B cell (primary cell): ENCODE results near the gene NBL1. TPM values are rescaled to one million over a fixed set of nuclear protein-coding genes. Genes with fewer than 3 reads are reported as not detected.
"Not testable (repeated sequence)": the region's sequence is repeated elsewhere in the genome, so short reads cannot be mapped to it uniquely, and the experiment has no call there.

Source experiments
- ATAC-seq: fragments of 200-7000 bp; cut with Tn5 transposase; one replicate; pipeline ENCODE4 v1.10.0; 2021; ENCODE audit warnings: low read depth, mild to moderate bottlenecking, moderate number of reproducible peaks, moderate library complexity
- CTCF ChIA-PET: fragments of 350-600 bp; sonication (Branson Sonifier 250); formaldehyde crosslinking; loops from one replicate; lab custom pipeline; 2021; ENCODE audit warnings: antibody characterized with exemption, inconsistent platforms; lab: Charles Lee
- POLR2A ChIA-PET: fragments of 350-600 bp; sonication (Branson Sonifier 250); formaldehyde crosslinking; loops from one replicate; lab custom pipeline; 2021; ENCODE audit warnings: antibody characterized with exemption; lab: Charles Lee
- DNase-seq: peaks from one replicate; pipeline ENCODE4 v3.0.0; 2013
- H2AFZ ChIP-seq: 2 replicates; pipeline ENCODE4 v1.6.1; 2012; ENCODE audit warnings: mild to moderate bottlenecking, low read depth, low read length; ENCODE audit not compliant: insufficient read depth, poor library complexity, severe bottlenecking
- H3K27ac ChIP-seq, 2 donors: 1 replicate in 1 of 2; 2 replicates in 1 of 2; pipeline ENCODE4 v1.5.1; 2012 to 2013; ENCODE audit warnings: low read length in 2 of 2, mild to moderate bottlenecking in 2 of 2, moderate library complexity in 1 of 2
- H3K27me3 ChIP-seq, 4 experiments: fragments of 200-600 bp in 1 of 4; sonication (generic) in 1 of 4; replicated peaks in 1 of 4; 1 replicate in 2 of 4; 2 replicates in 2 of 4; pipeline versions ENCODE4 v1.6.1 to v1.7.0; 2013 to 2016; ENCODE audit warnings: low read length in 3 of 4, mild to moderate bottlenecking in 2 of 4, mixed read lengths in 1 of 4, moderate library complexity in 1 of 4; ENCODE audit not compliant: insufficient read depth in 4 of 4, control insufficient read depth in 3 of 4; ENCODE audit errors: control extremely low read depth in 1 of 4
- H3K36me3 ChIP-seq, 2 experiments: replicated peaks in 1 of 2; 1 replicate in 1 of 2; 2 replicates in 1 of 2; pipeline versions ENCODE4 v1.6.1 to v1.7.1; 2013; ENCODE audit warnings: low read length in 1 of 2; ENCODE audit not compliant: insufficient read depth in 2 of 2, control insufficient read depth in 1 of 2; ENCODE audit errors: control extremely low read depth in 1 of 2, extremely low read depth in 1 of 2
- H3K4me1 ChIP-seq, 2 donors: fragments of 200-600 bp in 1 of 2; sonication (generic) in 1 of 2; 1 replicate in 1 of 2; 2 replicates in 1 of 2; pipeline versions ENCODE4 v1.5.1 to v1.6.1; 2013 to 2017; ENCODE audit warnings: low read length in 2 of 2; ENCODE audit not compliant: control insufficient read depth in 2 of 2, insufficient read depth in 2 of 2
- H3K4me2 ChIP-seq: replicated peaks from 2 replicates; pipeline ENCODE3; 2012; ENCODE audit warnings: mild to moderate bottlenecking, low read depth, low read length; ENCODE audit not compliant: poor library complexity, severe bottlenecking
- H3K4me3 ChIP-seq, 5 experiments: fragments of 200-600 bp in 1 of 5; sonication (generic) in 1 of 5; 1 replicate in 3 of 5; 2 replicates in 2 of 5; pipeline versions ENCODE4 v1.5.1 to v1.7.0; 2011 to 2016; ENCODE audit warnings: low read length in 4 of 5, mild to moderate bottlenecking in 4 of 5, low read depth in 2 of 5, control low read depth in 1 of 5, moderate library complexity in 1 of 5; ENCODE audit not compliant: insufficient read depth in 1 of 5; ENCODE audit errors: control extremely low read depth in 1 of 5, extremely low read depth in 1 of 5
- H3K79me2 ChIP-seq: fragments of 200-600 bp; sonication (generic); one replicate; pipeline ENCODE4 v1.6.0; 2016; ENCODE audit warnings: low read length; ENCODE audit not compliant: control insufficient read depth, insufficient read depth
- H3K9ac ChIP-seq: fragments of 200-600 bp; sonication (generic); 2 replicates; pipeline ENCODE4 v1.6.1; 2017; ENCODE audit warnings: mild to moderate bottlenecking, low read length, moderate library complexity
- H3K9me3 ChIP-seq, 3 donors: one replicate each; pipeline versions ENCODE4 v1.6.1 to v1.7.1; 2013; ENCODE audit warnings: low read length in 2 of 3; ENCODE audit not compliant: control insufficient read depth in 2 of 3, insufficient read depth in 1 of 3; ENCODE audit errors: control extremely low read depth in 1 of 3
- H4K20me1 ChIP-seq: 2 replicates; pipeline ENCODE4 v1.6.0; 2012; ENCODE audit warnings: mild to moderate bottlenecking, low read length; ENCODE audit not compliant: insufficient read depth, control insufficient read depth, poor library complexity, severe bottlenecking
- H3K27ac Mint-ChIP-seq: one replicate; pipeline ENCODE4 v1.8.0; 2021; ENCODE audit warnings: mixed read lengths
- H3K27me3 Mint-ChIP-seq: one replicate; pipeline ENCODE4 v1.8.0; 2021; ENCODE audit warnings: mixed read lengths
- H3K4me1 Mint-ChIP-seq: one replicate; pipeline ENCODE4 v1.8.0; 2021; ENCODE audit warnings: mixed read lengths
- H3K4me3 Mint-ChIP-seq: one replicate; pipeline ENCODE4 v1.8.0; 2021; ENCODE audit warnings: mixed read lengths
- H3K9me3 Mint-ChIP-seq: one replicate; pipeline ENCODE4 v1.8.0; 2022; ENCODE audit warnings: mixed read lengths; ENCODE audit not compliant: insufficient read depth
- CTCF ChIP-seq: fragments of 200-600 bp; IDR thresholded peaks from one replicate; pipeline ENCODE4 v1.8.0; 2022; ENCODE audit warnings: antibody characterized with exemption, mild to moderate bottlenecking
- EZH2 ChIP-seq: IDR thresholded peaks from 2 replicates; pipeline ENCODE4 v1.6.1; 2012; ENCODE audit warnings: borderline replicate concordance, low read depth, mild to moderate bottlenecking, moderate library complexity, low read length; ENCODE audit not compliant: insufficient read depth, poor library complexity, severe bottlenecking
- WGBS: methylation state at CpG from one replicate; pipeline ENCODE4 v1.1.5; 2013; ENCODE audit warnings: missing lambda C conversion rate; ENCODE audit not compliant: insufficient coverage; 5-methylcytosine and 5-hydroxymethylcytosine counted together
- intact Hi-C: fragments of 100-400 bp; cut with micrococcal nuclease; formaldehyde crosslinking; loops from one replicate; pipeline ENCODE4 v1.10.0; 2022
- polyA plus RNA-seq: library from polyadenylated mRNA; depleted of rRNA; stranded (reverse); fragments of >200 nt; gene quantifications from 2 replicates; pipeline ENCODE4 v1.2.3, GENCODE V29; 2012
- total RNA-seq, 2 donors: library from RNA; stranded (reverse); fragments of 120-200 nt in 1 of 2; gene quantifications; 1 replicate in 1 of 2; 2 replicates in 1 of 2; pipeline versions ENCODE4 v1.2.3 to v1.2.4, GENCODE V29; 2013 to 2022

NBL1 gene
- total and polyA plus RNA-seq, 2 donors (not counting 1 experiment from before 2014, with no cell fraction given) = 0.74 to 0.97 TPM

- H3K4me3 Mint-ChIP-seq = no peak overlapping the region
- POLR2A ChIA-PET = no interaction called here
- no peaks in the 10 kb centered on the region for H3K9me3 ChIP-seq
- H2AFZ ChIP-seq = no peak overlapping the region
- TF ChIP-seq EZH2 (no peak), CTCF (no peak)
- CTCF ChIA-PET = interaction anchor here (1.0 kb wide), 1 partner anchor 18 kb away, joined by 7 read pairs; no protein-coding TSS in a partner anchor
- H3K4me2 ChIP-seq = no peak overlapping the region
- no peaks in the 10 kb centered on the region for H3K4me1 ChIP-seq
- intact Hi-C loops = no loop called here
- H3K27me3 Mint-ChIP-seq = peaks cover 6% of the 10 kb centered on the region
- DNase-seq (no peak), ATAC-seq (no peak)
- H3K4me3 ChIP-seq = no peak overlapping the region
- 80% methylated on average over 4 of the region's 4 CpGs for WGBS
- no peak overlapping the region for H3K27ac ChIP-seq
- H3K27ac Mint-ChIP-seq = no peak overlapping the region
- no peaks in the 10 kb centered on the region for H3K9me3 Mint-ChIP-seq
- H3K79me2 ChIP-seq = no peaks in the 10 kb centered on the region
- no peaks in the 10 kb centered on the region for H4K20me1 ChIP-seq
- H3K36me3 ChIP-seq = no peaks in the 10 kb centered on the region
- H3K9ac ChIP-seq = no peak overlapping the region
- H3K27me3 ChIP-seq = peaks cover 0 to 4% (median 1%) of the 10 kb centered on the region in 4 experiments
- no peaks in the 10 kb centered on the region for H3K4me1 Mint-ChIP-seq
Observed at GRCh38 chr1:19635646-19636045, 8.5 kb upstream of the NBL1 start.

GRCh38 chr1:19636065-19636464 lies 8.0 kb upstream of the NBL1 start:
- no peaks in the 10 kb centered on the region for H3K9me3 ChIP-seq
- no peaks in the 10 kb centered on the region for H4K20me1 ChIP-seq
- Mint-ChIP-seq H3K4me3 (no peak overlapping the region), H3K27me3 (peaks cover 9% of the 10 kb centered on the region), H3K9me3 (no peaks in the 10 kb centered on the region), H3K27ac (no peak overlapping the region), H3K4me1 (no peaks in the 10 kb centered on the region)
- no peaks in the 10 kb centered on the region for H3K36me3 ChIP-seq
- 93% methylated on average over 3 of the region's 5 CpGs for WGBS
- DNase-seq (no peak), ATAC-seq (no peak)
- H3K79me2 ChIP-seq = no peaks in the 10 kb centered on the region
- intact Hi-C loops = no loop called here
- TF ChIP-seq EZH2 (no peak), CTCF (no peak)
- H3K4me1 ChIP-seq = no peaks in the 10 kb centered on the region
- ChIA-PET POLR2A (no interaction called here), CTCF (interaction anchor here (1.0 kb wide), 1 partner anchor 17 kb away, joined by 7 read pairs; no protein-coding TSS in a partner anchor)
- no peak overlapping the region for H3K4me3 ChIP-seq
- no peak overlapping the region for H3K27ac ChIP-seq
- H3K9ac ChIP-seq = no peak overlapping the region
- no peak overlapping the region for H3K4me2 ChIP-seq
- no peak overlapping the region for H2AFZ ChIP-seq
- H3K27me3 ChIP-seq = peaks cover 0 to 7% (median 3%) of the 10 kb centered on the region in 4 experiments

- 97% methylated on average over 3 of the region's 10 CpGs for WGBS
- POLR2A ChIA-PET, H2AFZ ChIP-seq, H3K4me1 ChIP-seq, H3K4me3 Mint-ChIP-seq, H3K9me3 Mint-ChIP-seq, H4K20me1 ChIP-seq, H3K9me3 ChIP-seq, CTCF ChIA-PET, H3K4me2 ChIP-seq, H3K27ac ChIP-seq, intact Hi-C loops, H3K27ac Mint-ChIP-seq, H3K9ac ChIP-seq, H3K36me3 ChIP-seq, H3K4me1 Mint-ChIP-seq, DNase-seq, H3K79me2 ChIP-seq, H3K4me3 ChIP-seq, ATAC-seq: not testable (repeated sequence)
- H3K27me3 ChIP-seq = peaks cover 0 to 10% (median 7%) of the 10 kb centered on the region in 4 experiments
- peaks cover 15% of the 10 kb centered on the region for H3K27me3 Mint-ChIP-seq
Observed at GRCh38 chr1:19636749-19637148, 7.4 kb upstream of the NBL1 start.
